Islet of Langerhans (tissue), 1 donor: ENCODE results near the gene TTC21B.
"Not testable (repeated sequence)": the region's sequence is repeated elsewhere in the genome, so short reads cannot be mapped to it uniquely, and the experiment has no call there.

Experiments used
- FAIRE-seq: peaks from one replicate; lab custom pipeline; 2011; peaks lifted over from hg19 to GRCh38; lab: Jason Lieb, UNC

Gene TTC21B

GRCh38 chr2:165953655-165954606 lies at the start of gene TTC21B:
Gene TTC21B (minus strand): TSS chr2:165953776. CDS start chr2:165953705, 71 bp downstream.
- FAIRE-seq: peak; percentile 81

- no peak for FAIRE-seq
Measured at GRCh38 chr2:166000401-166000800, 46.8 kb upstream of the TTC21B start.

- FAIRE-seq: no peak
Measured at GRCh38 chr2:165990846-165991245, 37.3 kb upstream of the TTC21B start.

- no peak for FAIRE-seq
Measured at GRCh38 chr2:165989851-165990250, 36.3 kb upstream of the TTC21B start.

GRCh38 chr2:165985120-165985519 lies 31.5 kb upstream of the TTC21B start:
- FAIRE-seq: no peak

GRCh38 chr2:165972161-165972560 lies 18.6 kb upstream of the TTC21B start:
- not testable (repeated sequence) for FAIRE-seq

- FAIRE-seq: no peak
Measured at GRCh38 chr2:165970663-165971062, 17.1 kb upstream of the TTC21B start.

- FAIRE-seq: no peak
Measured at GRCh38 chr2:165969227-165969626, 15.7 kb upstream of the TTC21B start.

GRCh38 chr2:165967746-165968145 lies 14.2 kb upstream of the TTC21B start:
- FAIRE-seq: no peak

GRCh38 chr2:165961818-165962217 lies 8.2 kb upstream of the TTC21B start:
- FAIRE-seq: no peak

GRCh38 chr2:165959371-165959770 lies 5.8 kb upstream of the TTC21B start:
- FAIRE-seq: no peak

- no peak for FAIRE-seq
Measured at GRCh38 chr2:165958313-165958960, 4.9 kb upstream of the TTC21B start.

- no peak for FAIRE-seq
Measured at GRCh38 chr2:165957030-165957675, 3.6 kb upstream of the TTC21B start.

GRCh38 chr2:165953306-165953654 lies 296 bp downstream of the TTC21B start:
- no peak for FAIRE-seq

GRCh38 chr2:165952741-165953211 lies 800 bp downstream of the TTC21B start:
- peak; percentile 90 for FAIRE-seq

GRCh38 chr2:165952085-165952484 lies 1.5 kb downstream of the TTC21B start:
- FAIRE-seq: no peak

- FAIRE-seq: no peak
Measured at GRCh38 chr2:165950438-165950837, 3.1 kb downstream of the TTC21B start.

GRCh38 chr2:165941827-165942226 lies 11.7 kb downstream of the TTC21B start:
- FAIRE-seq: no peak

GRCh38 chr2:165938237-165938636 lies 15.3 kb downstream of the TTC21B start:
- no peak for FAIRE-seq

- peak; percentile 79 for FAIRE-seq
Measured at GRCh38 chr2:165933211-165933910, 20.2 kb downstream of the TTC21B start.

- FAIRE-seq: no peak
Measured at GRCh38 chr2:165927774-165928173, 25.8 kb downstream of the TTC21B start.

- FAIRE-seq: no peak
Measured at GRCh38 chr2:165927353-165927752, 26.2 kb downstream of the TTC21B start.
